CD14-positive monocyte (primary cell): ENCODE data around the gene STK11. TPM values are rescaled to one million over a fixed set of nuclear protein-coding genes. Genes with fewer than 3 reads are reported as not detected.

ENCODE experiments used
- DNase-seq, 3 donors: peaks; one replicate each; pipeline ENCODE4 v3.0.0-alpha.2; 2011 to 2022
- H2AFZ ChIP-seq: 2 replicates; pipeline ENCODE4 v1.6.0; 2012; ENCODE audit warnings: mild to moderate bottlenecking, low read depth, low read length, inconsistent platforms; ENCODE audit not compliant: insufficient read depth, poor library complexity, severe bottlenecking
- H3K27ac ChIP-seq, 2 donors: 1 replicate in 1 of 2; 2 replicates in 1 of 2; pipeline ENCODE4 v1.5.1; 2012 to 2013; ENCODE audit warnings: low read length in 2 of 2, control low read depth in 1 of 2, inconsistent platforms in 1 of 2, low read depth in 1 of 2, mild to moderate bottlenecking in 1 of 2
- H3K27me3 ChIP-seq, 2 donors: one replicate each; pipeline versions ENCODE4 v1.6.0 to v1.6.1; 2011 to 2013; ENCODE audit warnings: low read length in 2 of 2; ENCODE audit not compliant: control insufficient read depth in 2 of 2, insufficient read depth in 2 of 2
- H3K36me3 ChIP-seq, 2 donors: replicated peaks in 1 of 2; 1 replicate in 1 of 2; 2 replicates in 1 of 2; pipeline versions ENCODE4 v1.5.1 to v1.6.1; 2012 to 2013; ENCODE audit warnings: low read length in 2 of 2, control low read depth in 1 of 2, inconsistent platforms in 1 of 2, mild to moderate bottlenecking in 1 of 2; ENCODE audit not compliant: insufficient read depth in 2 of 2, control insufficient read depth in 1 of 2
- H3K4me1 ChIP-seq, 2 donors: 1 replicate in 1 of 2; 2 replicates in 1 of 2; pipeline versions ENCODE4 v1.5.1 to v1.6.1; 2012 to 2013; ENCODE audit warnings: low read length in 2 of 2, control low read depth in 1 of 2, inconsistent platforms in 1 of 2, mild to moderate bottlenecking in 1 of 2, moderate library complexity in 1 of 2; ENCODE audit not compliant: insufficient read depth in 2 of 2, control insufficient read depth in 1 of 2
- H3K4me2 ChIP-seq: replicated peaks from 2 replicates; pipeline ENCODE3; 2012; ENCODE audit warnings: low read length, moderate library complexity, mild to moderate bottlenecking; ENCODE audit not compliant: poor library complexity, severe bottlenecking; ENCODE audit errors: extremely low read depth
- H3K4me3 ChIP-seq, 3 experiments: fragments of 200-600 bp in 1 of 3; sonication (generic) in 1 of 3; replicated peaks in 1 of 3; 1 replicate in 2 of 3; 2 replicates in 1 of 3; pipeline ENCODE4 v1.5.1; 2011 to 2013; ENCODE audit warnings: low read length in 3 of 3, mild to moderate bottlenecking in 3 of 3, control low read depth in 2 of 3, low read depth in 2 of 3, inconsistent platforms in 1 of 3, moderate library complexity in 1 of 3
- H3K79me2 ChIP-seq: 2 replicates; pipeline ENCODE4 v1.6.0; 2012; ENCODE audit warnings: mild to moderate bottlenecking, control low read depth, inconsistent platforms, low read length, moderate library complexity; ENCODE audit not compliant: insufficient read depth
- H3K9ac ChIP-seq: 2 replicates; pipeline ENCODE4 v1.6.0; 2017; ENCODE audit warnings: low read length, mild to moderate bottlenecking; ENCODE audit not compliant: insufficient read depth, poor library complexity, severe bottlenecking
- H3K9me3 ChIP-seq, 2 donors: replicated peaks in 1 of 2; 1 replicate in 1 of 2; 2 replicates in 1 of 2; pipeline versions ENCODE4 v1.5.1 to v1.6.1; 2012 to 2013; ENCODE audit warnings: low read length in 2 of 2, control low read depth in 1 of 2; ENCODE audit not compliant: control insufficient read depth in 1 of 2, insufficient read depth in 1 of 2
- H4K20me1 ChIP-seq: 2 replicates; pipeline ENCODE4 v1.6.0; 2012; ENCODE audit warnings: mild to moderate bottlenecking, low read length, control low read depth, moderate library complexity; ENCODE audit not compliant: insufficient read depth
- H3K27ac Mint-ChIP-seq, 7 donors: one replicate each; pipeline ENCODE4 v1.8.0; 2020; ENCODE audit warnings: mild to moderate bottlenecking in 7 of 7, mixed read lengths in 7 of 7, moderate library complexity in 6 of 7, inconsistent platforms in 2 of 7
- H3K27me3 Mint-ChIP-seq, 3 donors: one replicate each; pipeline ENCODE4 v1.8.0; 2021 to 2022; ENCODE audit warnings: low read depth in 3 of 3, mild to moderate bottlenecking in 3 of 3, mixed read lengths in 3 of 3, moderate library complexity in 3 of 3, inconsistent platforms in 1 of 3
- H3K36me3 Mint-ChIP-seq, 2 donors: one replicate each; pipeline ENCODE4 v1.8.0; 2020; ENCODE audit warnings: mixed read lengths in 2 of 2, inconsistent platforms in 1 of 2, mild to moderate bottlenecking in 1 of 2
- H3K4me1 Mint-ChIP-seq: one replicate; pipeline ENCODE4 v1.8.0; 2020; ENCODE audit warnings: mild to moderate bottlenecking, mixed read lengths
- H3K4me3 Mint-ChIP-seq, 2 donors: one replicate each; pipeline ENCODE4 v1.8.0; 2020; ENCODE audit warnings: mild to moderate bottlenecking in 2 of 2, mixed read lengths in 2 of 2, moderate library complexity in 1 of 2
- H3K9me3 Mint-ChIP-seq, 7 donors: one replicate each; pipeline ENCODE4 v1.8.0; 2020 to 2022; ENCODE audit warnings: mixed read lengths in 7 of 7, mild to moderate bottlenecking in 6 of 7, moderate library complexity in 6 of 7, inconsistent platforms in 2 of 7
- CTCF ChIP-seq: fragments of 200-600 bp; IDR thresholded peaks from one replicate; pipeline ENCODE4 v1.8.0; 2022; ENCODE audit warnings: antibody characterized with exemption, mild to moderate bottlenecking
- WGBS: methylation state at CpG from one replicate; pipeline ENCODE4 v1.1.5; 2013; ENCODE audit warnings: missing lambda C conversion rate; ENCODE audit not compliant: insufficient coverage; 5-methylcytosine and 5-hydroxymethylcytosine counted together
- intact Hi-C, 2 donors: fragments of 100-400 bp; cut with micrococcal nuclease; formaldehyde crosslinking; loops; one replicate each; pipeline versions ENCODE4 v1.15.0 to v1.15.1; 2023
- polyA plus RNA-seq, 3 donors: library from polyadenylated mRNA; depleted of rRNA in 1 of 3; unstranded in 2 of 3; stranded (reverse) in 1 of 3; fragments of 300-500 nt in 2 of 3; fragments of >200 nt in 1 of 3; fragmentation: Illumina TruSeq in 2 of 3; gene quantifications; 1 replicate in 2 of 3; 2 replicates in 1 of 3; pipeline ENCODE4 v1.2.3, GENCODE V29; 2012 to 2021

STK11 gene
- polyA plus RNA-seq, 3 donors, result 6.2 to 72.1 (median 15.4) TPM

GRCh38 chr19:1270213-1270853 is 64.8 kb downstream of the STK11 start:
- Mint-ChIP-seq H3K36me3 (peaks cover 36 to 46% of the 10 kb centered on the region in 2 donors), H3K27me3 (peaks cover 5 to 11% (median 9%) of the 10 kb centered on the region in 3 donors), H3K9me3 (peaks cover 0 to 2% (median 0%) of the 10 kb centered on the region in 7 donors), H3K27ac (peak overlapping the region; percentile 82 to 94 (median 87)), H3K4me3 (peak overlapping the region; percentile 82 to 89), H3K4me1 (peaks cover 73% of the 10 kb centered on the region)
- 6% methylated on average over 3 of the region's 8 CpGs for WGBS
- H2AFZ ChIP-seq, result no peak overlapping the region
- H3K4me3 ChIP-seq, result peak overlapping the region; percentile 76 to 98 (median 87)
- H3K27ac ChIP-seq, result peak overlapping the region; percentile 73 to 87
- peaks cover 0 to 8% of the 10 kb centered on the region in 2 donors for H3K27me3 ChIP-seq
- TF ChIP-seq CTCF, result no peak
- H3K9me3 ChIP-seq, result no peaks in the 10 kb centered on the region
- peaks cover 78% of the 10 kb centered on the region for H4K20me1 ChIP-seq
- intact Hi-C loops, result no loop called here
- no peak for DNase-seq
- peak overlapping the region; percentile 100 for H3K4me2 ChIP-seq
- H3K79me2 ChIP-seq, result peaks cover 69% of the 10 kb centered on the region
- peak overlapping the region; percentile 91 for H3K9ac ChIP-seq
- peaks cover 84 to 95% of the 10 kb centered on the region in 2 donors for H3K4me1 ChIP-seq
- H3K36me3 ChIP-seq, result peaks cover 40 to 46% of the 10 kb centered on the region in 2 donors

GRCh38 chr19:1270854-1271527 is 65.4 kb downstream of the STK11 start:
- H3K27ac ChIP-seq, result peak overlapping the region in 1 of 2 donors; percentile 85
- H3K27me3 ChIP-seq, result peaks cover 0 to 8% of the 10 kb centered on the region in 2 donors
- intact Hi-C loops, result no loop called here
- H3K4me2 ChIP-seq, result peak overlapping the region; percentile 100
- H3K4me3 ChIP-seq, result peak overlapping the region in 1 of 3 experiments; percentile 98
- peaks cover 78% of the 10 kb centered on the region for H4K20me1 ChIP-seq
- peak overlapping the region; percentile 91 for H3K9ac ChIP-seq
- H2AFZ ChIP-seq, result no peak overlapping the region
- peaks cover 5 to 10% (median 9%) of the 10 kb centered on the region in 3 donors for H3K27me3 Mint-ChIP-seq
- H3K4me1 Mint-ChIP-seq, result peaks cover 67% of the 10 kb centered on the region
- TF ChIP-seq CTCF, result no peak
- H3K4me1 ChIP-seq, result peaks cover 80 to 93% of the 10 kb centered on the region in 2 donors
- WGBS, result 84% methylated on average over 17 of the region's 26 CpGs
- peaks cover 0 to 2% (median 0%) of the 10 kb centered on the region in 7 donors for H3K9me3 Mint-ChIP-seq
- peak overlapping the region; percentile 75 to 94 (median 87) for H3K27ac Mint-ChIP-seq
- no peak for DNase-seq
- no peaks in the 10 kb centered on the region for H3K9me3 ChIP-seq
- peaks cover 70% of the 10 kb centered on the region for H3K79me2 ChIP-seq
- H3K36me3 ChIP-seq, result peaks cover 40 to 46% of the 10 kb centered on the region in 2 donors
- H3K4me3 Mint-ChIP-seq, result peak overlapping the region; percentile 82 to 89
- peaks cover 36 to 46% of the 10 kb centered on the region in 2 donors for H3K36me3 Mint-ChIP-seq
